ENCODE data around the gene ADGRV1. TPM values are rescaled to one million over a fixed set of nuclear protein-coding genes. Genes with fewer than 3 reads are reported as not detected.

ADGRV1 gene
- polyA plus RNA-seq, 2 donors = 0.82 to 1.6 TPM

DNA sequence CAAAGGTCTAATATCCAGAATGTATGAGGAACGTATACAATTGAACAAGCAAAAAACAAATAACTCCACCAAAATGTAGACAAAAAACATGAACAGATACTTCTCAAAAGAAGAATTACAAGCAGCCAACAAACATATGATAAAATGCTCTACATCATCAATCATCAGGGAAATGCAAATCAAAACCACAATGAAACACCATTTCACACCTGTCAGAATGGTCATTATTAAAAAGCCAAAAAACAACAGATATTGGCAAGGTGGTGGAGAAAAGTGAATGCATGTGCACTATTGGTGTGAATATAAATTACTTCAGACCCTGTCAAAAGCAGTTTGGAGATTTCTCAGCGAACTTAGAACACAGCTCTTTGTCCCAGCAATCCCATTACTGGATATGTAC is 510.8 kb downstream of the ADGRV1 start:
- Histone ChIP-seq H3K4me3 (ENCODE audit: low read depth in 1 of 2, low read length in 2 of 2) (no peak overlapping the region), H3K27me3 (ENCODE audit: control insufficient read depth in 1 of 2, insufficient read depth in 2 of 2, low read length in 2 of 2) (no peaks in the 10 kb centered on the region), H3K4me1 (ENCODE audit: control insufficient read depth in 2 of 2, insufficient read depth in 2 of 2, low read length in 1 of 2) (no peaks in the 10 kb centered on the region), H3K9me3 (ENCODE audit: control insufficient read depth in 2 of 2, insufficient read depth in 1 of 2, low read depth in 1 of 2, low read length in 1 of 2) (no peaks in the 10 kb centered on the region), H3K27ac (ENCODE audit: low read depth in 2 of 2, low read length in 1 of 2) (no peak overlapping the region), H3K36me3 (ENCODE audit: control insufficient read depth in 2 of 2, insufficient read depth in 2 of 2, low read length in 1 of 2) (no peaks in the 10 kb centered on the region)
- WGBS, 2 donors = 91 to 92% methylated on average over 2 of the region's 2 CpGs

GRCh38 chr5:91070761-91071550 is 512.4 kb downstream of the ADGRV1 start:
- Histone ChIP-seq H3K4me3 (ENCODE audit: low read depth in 1 of 2, low read length in 2 of 2) (no peak overlapping the region), H3K9me3 (ENCODE audit: control insufficient read depth in 2 of 2, insufficient read depth in 1 of 2, low read depth in 1 of 2, low read length in 1 of 2) (no peaks in the 10 kb centered on the region), H3K36me3 (ENCODE audit: control insufficient read depth in 2 of 2, insufficient read depth in 2 of 2, low read length in 1 of 2) (no peaks in the 10 kb centered on the region), H3K4me1 (ENCODE audit: control insufficient read depth in 2 of 2, insufficient read depth in 2 of 2, low read length in 1 of 2) (no peaks in the 10 kb centered on the region), H3K27ac (ENCODE audit: low read depth in 2 of 2, low read length in 1 of 2) (no peak overlapping the region), H3K27me3 (ENCODE audit: control insufficient read depth in 1 of 2, insufficient read depth in 2 of 2, low read length in 2 of 2) (no peaks in the 10 kb centered on the region)
- WGBS, 2 donors = 85 to 93% methylated on average over 2 of the region's 2 CpGs

- H3K4me1 ChIP-seq (ENCODE audit: control insufficient read depth in 2 of 2, insufficient read depth in 2 of 2, low read length in 1 of 2) = no peaks in the 10 kb centered on the region
- H3K9me3 ChIP-seq (ENCODE audit: control insufficient read depth in 2 of 2, insufficient read depth in 1 of 2, low read depth in 1 of 2, low read length in 1 of 2) = no peaks in the 10 kb centered on the region
- H3K27me3 ChIP-seq (ENCODE audit: control insufficient read depth in 1 of 2, insufficient read depth in 2 of 2, low read length in 2 of 2) = no peaks in the 10 kb centered on the region
- H3K27ac ChIP-seq (ENCODE audit: low read depth in 2 of 2, low read length in 1 of 2) = no peak overlapping the region
- 72 to 73% methylated on average over 2 of the region's 2 CpGs for WGBS, 2 donors
- no peak overlapping the region for H3K4me3 ChIP-seq (ENCODE audit: low read depth in 1 of 2, low read length in 2 of 2)
- H3K36me3 ChIP-seq (ENCODE audit: control insufficient read depth in 2 of 2, insufficient read depth in 2 of 2, low read length in 1 of 2) = no peaks in the 10 kb centered on the region
These were observed 514.3 kb downstream of the ADGRV1 start for GRCh38 chr5:91072881-91073280.

DNA sequence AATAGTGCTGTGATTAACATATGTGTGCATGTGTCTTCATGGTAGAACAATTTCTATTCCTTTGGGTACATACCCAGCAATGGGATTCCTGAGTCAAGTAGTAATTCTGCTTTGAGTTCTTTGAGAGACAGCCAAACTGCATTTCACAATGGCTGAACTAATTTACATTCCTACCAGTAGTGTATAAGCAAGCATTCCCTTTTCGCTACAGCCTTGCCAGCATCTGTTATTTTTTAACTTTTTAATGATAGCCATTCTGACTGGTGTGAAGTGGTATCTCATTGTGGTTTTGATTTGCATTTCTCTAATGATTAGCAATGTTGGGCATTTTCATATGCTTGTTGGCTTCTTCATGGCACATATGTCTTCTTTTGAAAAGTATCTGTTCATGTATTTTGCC is 516.0 kb downstream of the ADGRV1 start:
- Histone ChIP-seq H3K36me3 (ENCODE audit: control insufficient read depth in 2 of 2, insufficient read depth in 2 of 2, low read length in 1 of 2) (no peaks in the 10 kb centered on the region), H3K4me1 (ENCODE audit: control insufficient read depth in 2 of 2, insufficient read depth in 2 of 2, low read length in 1 of 2) (no peaks in the 10 kb centered on the region), H3K4me3 (ENCODE audit: low read depth in 1 of 2, low read length in 2 of 2) (no peak overlapping the region), H3K27ac (ENCODE audit: low read depth in 2 of 2, low read length in 1 of 2) (no peak overlapping the region), H3K27me3 (ENCODE audit: control insufficient read depth in 1 of 2, insufficient read depth in 2 of 2, low read length in 2 of 2) (no peaks in the 10 kb centered on the region), H3K9me3 (ENCODE audit: control insufficient read depth in 2 of 2, insufficient read depth in 1 of 2, low read depth in 1 of 2, low read length in 1 of 2) (no peaks in the 10 kb centered on the region)
- WGBS, 2 donors = 48 to 78% methylated on average over 1 of the region's 1 CpG

- H3K27me3 ChIP-seq (ENCODE audit: control insufficient read depth in 1 of 2, insufficient read depth in 2 of 2, low read length in 2 of 2) = no peaks in the 10 kb centered on the region
- H3K36me3 ChIP-seq (ENCODE audit: control insufficient read depth in 2 of 2, insufficient read depth in 2 of 2, low read length in 1 of 2) = no peaks in the 10 kb centered on the region
- no peak overlapping the region for H3K27ac ChIP-seq (ENCODE audit: low read depth in 2 of 2, low read length in 1 of 2)
- no peaks in the 10 kb centered on the region for H3K4me1 ChIP-seq (ENCODE audit: control insufficient read depth in 2 of 2, insufficient read depth in 2 of 2, low read length in 1 of 2)
- H3K4me3 ChIP-seq (ENCODE audit: low read depth in 1 of 2, low read length in 2 of 2) = no peak overlapping the region
- H3K9me3 ChIP-seq (ENCODE audit: control insufficient read depth in 2 of 2, insufficient read depth in 1 of 2, low read depth in 1 of 2, low read length in 1 of 2) = no peaks in the 10 kb centered on the region
These were observed 517.5 kb downstream of the ADGRV1 start for GRCh38 chr5:91076138-91076537.

- H3K9me3 ChIP-seq (ENCODE audit: control insufficient read depth in 2 of 2, insufficient read depth in 1 of 2, low read depth in 1 of 2, low read length in 1 of 2) = no peaks in the 10 kb centered on the region
- H3K27me3 ChIP-seq (ENCODE audit: control insufficient read depth in 1 of 2, insufficient read depth in 2 of 2, low read length in 2 of 2) = no peaks in the 10 kb centered on the region
- no peak overlapping the region for H3K4me3 ChIP-seq (ENCODE audit: low read depth in 1 of 2, low read length in 2 of 2)
- 60 to 77% methylated on average over 3 of the region's 3 CpGs for WGBS, 2 donors
- H3K4me1 ChIP-seq (ENCODE audit: control insufficient read depth in 2 of 2, insufficient read depth in 2 of 2, low read length in 1 of 2) = no peaks in the 10 kb centered on the region
- no peak overlapping the region for H3K27ac ChIP-seq (ENCODE audit: low read depth in 2 of 2, low read length in 1 of 2)
- H3K36me3 ChIP-seq (ENCODE audit: control insufficient read depth in 2 of 2, insufficient read depth in 2 of 2, low read length in 1 of 2) = no peaks in the 10 kb centered on the region
These were observed 519.0 kb downstream of the ADGRV1 start for GRCh38 chr5:91077623-91078022.

- 23 to 27% methylated on average over 2 of the region's 2 CpGs for WGBS, 2 donors
- Histone ChIP-seq H3K27ac (ENCODE audit: low read depth in 2 of 2, low read length in 1 of 2) (no peak overlapping the region), H3K4me3 (ENCODE audit: low read depth in 1 of 2, low read length in 2 of 2) (no peak overlapping the region), H3K36me3 (ENCODE audit: control insufficient read depth in 2 of 2, insufficient read depth in 2 of 2, low read length in 1 of 2) (no peaks in the 10 kb centered on the region), H3K4me1 (ENCODE audit: control insufficient read depth in 2 of 2, insufficient read depth in 2 of 2, low read length in 1 of 2) (no peaks in the 10 kb centered on the region), H3K9me3 (ENCODE audit: control insufficient read depth in 2 of 2, insufficient read depth in 1 of 2, low read depth in 1 of 2, low read length in 1 of 2) (no peaks in the 10 kb centered on the region), H3K27me3 (ENCODE audit: control insufficient read depth in 1 of 2, insufficient read depth in 2 of 2, low read length in 2 of 2) (no peaks in the 10 kb centered on the region)
These were observed 520.4 kb downstream of the ADGRV1 start for GRCh38 chr5:91079037-91079436.

- no peak overlapping the region for H3K27ac ChIP-seq (ENCODE audit: low read depth in 2 of 2, low read length in 1 of 2)
- no peaks in the 10 kb centered on the region for H3K4me1 ChIP-seq (ENCODE audit: control insufficient read depth in 2 of 2, insufficient read depth in 2 of 2, low read length in 1 of 2)
- no peak overlapping the region for H3K4me3 ChIP-seq (ENCODE audit: low read depth in 1 of 2, low read length in 2 of 2)
- H3K36me3 ChIP-seq (ENCODE audit: control insufficient read depth in 2 of 2, insufficient read depth in 2 of 2, low read length in 1 of 2) = no peaks in the 10 kb centered on the region
- 55 to 58% methylated on average over 1 of the region's 1 CpG for WGBS, 2 donors
- H3K27me3 ChIP-seq (ENCODE audit: control insufficient read depth in 1 of 2, insufficient read depth in 2 of 2, low read length in 2 of 2) = peaks cover 0 to 2% of the 10 kb centered on the region in 2 donors
- H3K9me3 ChIP-seq (ENCODE audit: control insufficient read depth in 2 of 2, insufficient read depth in 1 of 2, low read depth in 1 of 2, low read length in 1 of 2) = no peaks in the 10 kb centered on the region
These were observed 531.2 kb downstream of the ADGRV1 start for GRCh38 chr5:91089758-91090157.

- no peaks in the 10 kb centered on the region for H3K4me1 ChIP-seq (ENCODE audit: control insufficient read depth in 2 of 2, insufficient read depth in 2 of 2, low read length in 1 of 2)
These were observed 532.4 kb downstream of the ADGRV1 start for GRCh38 chr5:91090995-91091394.

More at GRCh38 chr5:91090995-91091394, 532.4 kb downstream of the ADGRV1 start:
- H3K27me3 ChIP-seq (ENCODE audit: control insufficient read depth in 1 of 2, insufficient read depth in 2 of 2, low read length in 2 of 2) = no peaks in the 10 kb centered on the region
- 54 to 69% methylated on average over 1 of the region's 1 CpG for WGBS, 2 donors
- H3K9me3 ChIP-seq (ENCODE audit: control insufficient read depth in 2 of 2, insufficient read depth in 1 of 2, low read depth in 1 of 2, low read length in 1 of 2) = no peaks in the 10 kb centered on the region
- no peak overlapping the region for H3K4me3 ChIP-seq (ENCODE audit: low read depth in 1 of 2, low read length in 2 of 2)
- H3K36me3 ChIP-seq (ENCODE audit: control insufficient read depth in 2 of 2, insufficient read depth in 2 of 2, low read length in 1 of 2) = no peaks in the 10 kb centered on the region
- no peak overlapping the region for H3K27ac ChIP-seq (ENCODE audit: low read depth in 2 of 2, low read length in 1 of 2)

Data from esophagus (tissue), 2 donors.